Gastroesophageal sphincter (tissue), 4 donors: ENCODE measurements around the gene MYH11. TPM values are rescaled to one million over a fixed set of nuclear protein-coding genes. Genes with fewer than 3 reads are reported as not detected.

Source experiments
- ATAC-seq: fragments of 150-250 bp; one replicate; pipeline ENCODE4 v1.9.1; 2016; ENCODE audit warnings: mild to moderate bottlenecking, moderate library complexity
- H3K27ac ChIP-seq, 4 donors: fragments of 200-600 bp; sonication (generic) in 3 of 4; 1 replicate in 3 of 4; 2 replicates in 1 of 4; pipeline ENCODE4 v1.5.1; 2016 to 2019
- H3K27me3 ChIP-seq: fragments of 200-600 bp; sonication (generic); one replicate; pipeline ENCODE4 v1.5.1; 2019
- H3K36me3 ChIP-seq, 2 donors: fragments of 200-600 bp; sonication (generic); one replicate each; pipeline ENCODE4 v1.5.1; 2019; ENCODE audit warnings: control low read depth in 1 of 2
- H3K4me1 ChIP-seq, 3 donors: fragments of 200-600 bp; sonication (generic); 1 replicate in 2 of 3; 2 replicates in 1 of 3; pipeline ENCODE4 v1.5.1; 2016 to 2019; ENCODE audit warnings: control low read depth in 2 of 3
- H3K4me3 ChIP-seq, 2 donors: fragments of 200-600 bp; sonication (generic); one replicate each; pipeline ENCODE4 v1.5.1; 2019; ENCODE audit warnings: mild to moderate bottlenecking in 1 of 2, moderate library complexity in 1 of 2
- H3K9me3 ChIP-seq, 3 donors: fragments of 200-600 bp; sonication (generic); one replicate each; pipeline ENCODE4 v1.5.1; 2017 to 2019; ENCODE audit warnings: control low read depth in 2 of 3
- CTCF ChIP-seq, 4 experiments: fragments of 200-600 bp in 2 of 4; fragments of 450-650 bp in 2 of 4; sonication (generic) in 1 of 4; IDR thresholded peaks; one replicate each; pipeline ENCODE4 v1.5.1; 2017 to 2019; ENCODE audit warnings: antibody characterized with exemption in 4 of 4, mild to moderate bottlenecking in 2 of 4, moderate library complexity in 2 of 4
- EP300 ChIP-seq: sonication (generic); formaldehyde crosslinking; IDR thresholded peaks from one replicate; pipeline ENCODE4 v1.6.1; 2017; ENCODE audit warnings: antibody characterized with exemption, mild to moderate bottlenecking
- POLR2A ChIP-seq, 2 donors: fragments of 450-650 bp; IDR thresholded peaks; one replicate each; pipeline ENCODE4 v1.6.1; 2017; ENCODE audit warnings: antibody characterized with exemption in 2 of 2, mild to moderate bottlenecking in 2 of 2, moderate library complexity in 1 of 2
- POLR2AphosphoS5 ChIP-seq: sonication (generic); formaldehyde crosslinking; IDR thresholded peaks from one replicate; pipeline ENCODE4 v1.6.1; 2017; ENCODE audit warnings: antibody characterized with exemption
- WGBS, 2 donors: methylation state at CpG; one replicate each; pipeline ENCODE4 v1.1.5; 2018; ENCODE audit warnings: low coverage in 1 of 2; 5-methylcytosine and 5-hydroxymethylcytosine counted together
- total RNA-seq, 4 donors: library from RNA; depleted of rRNA; stranded (reverse); fragments of >200 nt; gene quantifications; one replicate each; pipeline ENCODE4 v1.1.0, GENCODE V29; 2016

MYH11 gene
- total RNA-seq, 4 donors from 2014 or later: 7,231 to 23,237 (median 11,307) TPM

GRCh38 chr16:15773968-15774367 is 82.9 kb downstream of the MYH11 start:
- ATAC-seq: no peak
- 7 to 26% methylated on average over 6 of the region's 6 CpGs for WGBS, 2 donors
- Histone ChIP-seq H3K27ac (peak overlapping the region; percentile 45 to 78 (median 76)), H3K36me3 (peaks cover 0 to 84% of the 10 kb centered on the region in 2 donors), H3K9me3 (no peaks in the 10 kb centered on the region), H3K4me1 (peaks cover 0 to 100% (median 7%) of the 10 kb centered on the region in 3 donors), H3K27me3 (no peaks in the 10 kb centered on the region), H3K4me3 (no peak overlapping the region)
- TF ChIP-seq POLR2A (IDR thresholded peaks at IDR 0.05) (no peak), POLR2AphosphoS5 (peak; percentile 4), EP300 (no peak)

- H3K4me1 ChIP-seq: peaks cover 0 to 98% (median 7%) of the 10 kb centered on the region in 3 donors
- 27 to 60% methylated on average over 4 to 10 of the region's 11 CpGs for WGBS, 2 donors
- no peak overlapping the region for H3K4me3 ChIP-seq
- H3K27me3 ChIP-seq: no peaks in the 10 kb centered on the region
- H3K27ac ChIP-seq: peak overlapping the region; percentile 70 to 78 (median 76)
- peaks cover 0 to 84% of the 10 kb centered on the region in 2 donors for H3K36me3 ChIP-seq
- no peak for ATAC-seq
- no peaks in the 10 kb centered on the region for H3K9me3 ChIP-seq
- TF ChIP-seq POLR2AphosphoS5 (peak; percentile 40), EP300 (no peak), POLR2A (IDR thresholded peaks at IDR 0.05) (no peak), CTCF (IDR thresholded peaks at IDR 0.05) (no peak)
Observed at GRCh38 chr16:15772579-15773293, 84.1 kb downstream of the MYH11 start.

GRCh38 chr16:15771694-15772093 is 85.1 kb downstream of the MYH11 start:
- Histone ChIP-seq H3K9me3 (no peaks in the 10 kb centered on the region), H3K27me3 (no peaks in the 10 kb centered on the region), H3K27ac (peak overlapping the region; percentile 70 to 78 (median 76)), H3K36me3 (peaks cover 0 to 84% of the 10 kb centered on the region in 2 donors), H3K4me3 (no peak overlapping the region), H3K4me1 (peaks cover 0 to 98% (median 7%) of the 10 kb centered on the region in 3 donors)
- no peak for ATAC-seq
- no peak for TF ChIP-seq CTCF (IDR thresholded peaks at IDR 0.05)
- TF ChIP-seq POLR2AphosphoS5: peak; percentile 10
- no peak for TF ChIP-seq EP300
- 50 to 71% methylated on average over 4 to 6 of the region's 7 CpGs for WGBS, 2 donors

GRCh38 chr16:15770512-15770911 is 86.3 kb downstream of the MYH11 start:
- Histone ChIP-seq H3K27me3 (no peaks in the 10 kb centered on the region), H3K4me3 (no peak overlapping the region), H3K4me1 (peaks cover 0 to 98% (median 7%) of the 10 kb centered on the region in 3 donors), H3K36me3 (peaks cover 0 to 76% of the 10 kb centered on the region in 2 donors), H3K27ac (peak overlapping the region; percentile 70 to 78 (median 76)), H3K9me3 (no peaks in the 10 kb centered on the region)
- ATAC-seq: no peak
- TF ChIP-seq EP300 (no peak), POLR2AphosphoS5 (no peak), POLR2A (IDR thresholded peaks at IDR 0.05) (no peak), CTCF (IDR thresholded peaks at IDR 0.05) (no peak)
- WGBS, 2 donors: 0 to 39% methylated on average over 1 to 3 of the region's 3 CpGs

GRCh38 chr16:15770107-15770506 is 86.7 kb downstream of the MYH11 start:
- no peaks in the 10 kb centered on the region for H3K9me3 ChIP-seq
- ATAC-seq: peak; percentile 19

More at GRCh38 chr16:15770107-15770506, 86.7 kb downstream of the MYH11 start:
- peaks cover 0 to 98% (median 7%) of the 10 kb centered on the region in 3 donors for H3K4me1 ChIP-seq
- peak overlapping the region; percentile 29 to 78 (median 76) for H3K27ac ChIP-seq
- WGBS, 2 donors: 0 to 8% methylated on average over 1 to 5 of the region's 7 CpGs
- peaks cover 0 to 76% of the 10 kb centered on the region in 2 donors for H3K36me3 ChIP-seq
- H3K27me3 ChIP-seq: no peaks in the 10 kb centered on the region
- TF ChIP-seq POLR2A (IDR thresholded peaks at IDR 0.05) (no peak), EP300 (peak; percentile 44), POLR2AphosphoS5 (peak; percentile 67), CTCF (IDR thresholded peaks at IDR 0.05) (no peak)
- no peak overlapping the region for H3K4me3 ChIP-seq
